ENCODE measurements around the gene CNNM4.

The CNNM4 gene

DNA sequence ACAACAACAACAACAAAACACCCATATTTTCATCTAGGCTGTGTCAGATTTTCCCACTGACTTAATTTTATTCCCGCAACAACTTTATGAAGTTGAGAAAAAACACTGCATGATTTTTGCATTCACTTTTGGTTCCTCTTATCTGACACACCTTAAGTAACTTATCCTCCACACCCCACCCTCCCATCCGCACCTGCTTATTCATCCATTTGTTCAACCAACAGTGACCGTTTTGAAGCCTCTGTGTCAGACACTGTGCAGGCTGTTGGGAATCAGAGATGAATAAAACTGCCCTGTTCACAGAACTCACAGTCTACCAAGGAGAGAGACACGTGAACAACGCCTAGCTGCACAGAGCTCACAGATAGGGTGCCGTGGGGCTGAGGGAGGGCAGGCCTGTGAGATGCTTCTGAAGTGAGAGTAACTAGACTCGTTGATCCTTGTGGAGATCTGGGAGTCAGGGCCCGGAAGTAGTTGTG, 7.4 kb downstream of the CNNM4 start:
- no peak for TF ChIP-seq ZNF274 (IDR thresholded peaks at IDR 0.05; ENCODE audit: low read depth, low read length)
- TF ChIP-seq YY1 (IDR thresholded peaks at IDR 0.05; ENCODE audit: insufficient read depth, insufficient read length), result no peak
- TF ChIP-seq SUZ12 (IDR thresholded peaks at IDR 0.05; ENCODE audit: extremely low read depth, insufficient read depth, insufficient read length), result no peak
- Histone ChIP-seq H3K4me3 (ENCODE audit: insufficient read length, low read depth) (no peak overlapping the region), H3K9ac (ENCODE audit: insufficient read length, low read depth) (no peak overlapping the region), H3K27me3 (ENCODE audit: insufficient read depth, insufficient read length) (no peaks in the 10 kb centered on the region), H3K4me1 (ENCODE audit: insufficient read depth, insufficient read length) (peaks cover 20% of the 10 kb centered on the region), H3K9me3 (ENCODE audit: insufficient read depth, low read length) (no peaks in the 10 kb centered on the region), H3K36me3 (ENCODE audit: insufficient read depth, insufficient read length, low read length) (peaks cover 11% of the 10 kb centered on the region)
- DNase-seq (ENCODE audit: low read depth, low spot score), result no peak

GRCh38 chr2:96769814-96770213, 9.1 kb downstream of the CNNM4 start:
- Histone ChIP-seq H3K27me3 (ENCODE audit: insufficient read depth, insufficient read length) (no peaks in the 10 kb centered on the region), H3K4me1 (ENCODE audit: insufficient read depth, insufficient read length) (peaks cover 17% of the 10 kb centered on the region), H3K4me3 (ENCODE audit: insufficient read length, low read depth) (no peak overlapping the region), H3K36me3 (ENCODE audit: insufficient read depth, insufficient read length, low read length) (peaks cover 11% of the 10 kb centered on the region), H3K9me3 (ENCODE audit: insufficient read depth, low read length) (no peaks in the 10 kb centered on the region), H3K9ac (ENCODE audit: insufficient read length, low read depth) (peak overlapping the region; percentile 33)
- no peak for DNase-seq (ENCODE audit: low read depth, low spot score)
- no peak for TF ChIP-seq SUZ12 (IDR thresholded peaks at IDR 0.05; ENCODE audit: extremely low read depth, insufficient read depth, insufficient read length)
- no peak for TF ChIP-seq YY1 (IDR thresholded peaks at IDR 0.05; ENCODE audit: insufficient read depth, insufficient read length)
- no peak for TF ChIP-seq ZNF274 (IDR thresholded peaks at IDR 0.05; ENCODE audit: low read depth, low read length)

DNA sequence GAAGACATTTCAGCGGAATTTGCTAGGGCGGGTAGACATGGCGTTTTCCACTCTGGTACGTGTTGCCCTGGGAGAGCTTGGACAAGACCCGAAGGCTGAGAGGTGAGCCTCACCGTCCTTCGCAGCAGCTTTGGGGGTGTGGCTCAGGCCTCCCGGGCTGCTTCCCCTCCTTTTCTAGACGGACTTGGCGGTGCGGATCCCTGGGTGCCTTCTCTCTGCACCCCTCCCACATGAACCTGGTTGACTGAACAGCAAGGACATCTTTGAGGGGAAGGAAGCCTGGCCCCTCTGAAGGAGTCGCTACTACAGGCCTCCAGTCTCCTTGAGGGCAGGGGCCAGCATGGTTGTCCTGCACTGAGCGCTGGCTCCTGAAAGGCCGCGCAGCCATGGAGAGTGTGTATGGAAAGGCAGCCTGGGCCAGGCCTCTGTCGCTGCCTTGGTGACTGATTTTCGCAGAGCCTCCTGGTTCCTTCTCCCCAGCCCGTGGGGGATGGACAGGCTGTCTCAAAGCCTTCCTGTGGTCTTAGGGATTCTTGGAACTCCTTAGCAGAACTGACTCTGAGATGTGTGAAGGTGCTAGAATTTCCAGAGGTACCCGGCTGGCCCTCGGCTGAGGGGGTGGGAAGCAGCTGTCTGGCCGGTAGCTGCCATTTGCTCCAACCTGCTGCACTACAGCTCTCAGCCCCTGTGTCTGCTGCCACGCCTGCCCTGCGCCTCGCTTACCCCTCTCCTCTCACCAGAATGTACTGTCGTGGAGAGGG, 9.9 kb downstream of the CNNM4 start:
- H3K9me3 ChIP-seq (ENCODE audit: insufficient read depth, low read length), result no peaks in the 10 kb centered on the region
- no peak overlapping the region for H3K4me3 ChIP-seq (ENCODE audit: insufficient read length, low read depth)
- no peak for TF ChIP-seq YY1 (IDR thresholded peaks at IDR 0.05; ENCODE audit: insufficient read depth, insufficient read length)
- TF ChIP-seq SUZ12 (IDR thresholded peaks at IDR 0.05; ENCODE audit: extremely low read depth, insufficient read depth, insufficient read length), result no peak
- TF ChIP-seq ZNF274 (IDR thresholded peaks at IDR 0.05; ENCODE audit: low read depth, low read length), result no peak
- no peaks in the 10 kb centered on the region for H3K27me3 ChIP-seq (ENCODE audit: insufficient read depth, insufficient read length)
- no peak for DNase-seq (ENCODE audit: low read depth, low spot score)
- peaks cover 11% of the 10 kb centered on the region for H3K36me3 ChIP-seq (ENCODE audit: insufficient read depth, insufficient read length, low read length)
- peaks cover 13% of the 10 kb centered on the region for H3K4me1 ChIP-seq (ENCODE audit: insufficient read depth, insufficient read length)
- H3K9ac ChIP-seq (ENCODE audit: insufficient read length, low read depth), result peak overlapping the region; percentile 46

- no peak for DNase-seq (ENCODE audit: low read depth, low spot score)
- peaks cover 11% of the 10 kb centered on the region for H3K36me3 ChIP-seq (ENCODE audit: insufficient read depth, insufficient read length, low read length)
- no peak overlapping the region for H3K4me3 ChIP-seq (ENCODE audit: insufficient read length, low read depth)
- no peaks in the 10 kb centered on the region for H3K27me3 ChIP-seq (ENCODE audit: insufficient read depth, insufficient read length)
- no peaks in the 10 kb centered on the region for H3K9me3 ChIP-seq (ENCODE audit: insufficient read depth, low read length)
- peak overlapping the region; percentile 43 for H3K9ac ChIP-seq (ENCODE audit: insufficient read length, low read depth)
- peaks cover 13% of the 10 kb centered on the region for H3K4me1 ChIP-seq (ENCODE audit: insufficient read depth, insufficient read length)
- TF ChIP-seq ZNF274 (IDR thresholded peaks at IDR 0.05; ENCODE audit: low read depth, low read length) (no peak), YY1 (IDR thresholded peaks at IDR 0.05; ENCODE audit: insufficient read depth, insufficient read length) (no peak), SUZ12 (IDR thresholded peaks at IDR 0.05; ENCODE audit: extremely low read depth, insufficient read depth, insufficient read length) (no peak)
Measured at GRCh38 chr2:96771796-96772618, 11.3 kb downstream of the CNNM4 start.

DNA sequence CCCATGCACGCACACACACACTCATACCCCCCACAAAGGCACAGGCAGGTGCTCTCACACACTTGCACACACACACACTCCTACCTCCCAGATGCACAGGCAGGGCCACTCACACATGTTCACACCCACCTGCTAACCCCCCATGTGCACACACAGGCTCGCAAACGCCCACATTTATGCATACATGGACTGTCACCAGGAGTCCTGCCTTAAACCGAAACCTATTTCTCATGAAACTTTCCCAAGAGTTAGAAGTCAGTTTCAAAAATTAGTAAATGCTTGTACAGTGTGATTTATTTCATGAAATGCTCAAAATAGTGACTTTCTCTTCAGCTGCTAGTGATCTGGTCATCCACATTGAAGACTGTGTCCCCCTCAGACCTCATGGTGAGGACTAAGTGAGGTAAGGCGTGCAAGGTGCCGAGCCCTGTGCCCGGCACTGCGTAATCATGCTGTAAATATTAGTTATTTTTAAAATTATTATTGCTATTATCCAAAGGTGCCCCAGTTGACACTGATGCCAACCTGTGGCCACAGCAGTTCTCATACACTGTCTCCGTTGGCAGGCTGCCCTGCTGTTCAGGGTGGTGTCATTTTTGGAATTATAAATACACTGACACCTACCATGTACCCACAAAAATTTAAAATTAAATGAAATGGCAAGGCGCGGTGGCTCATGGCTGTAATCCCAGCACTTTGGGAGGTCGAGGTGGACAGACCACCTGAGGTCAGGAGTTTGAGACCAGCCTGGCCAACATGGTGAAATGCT, 12.4 kb downstream of the CNNM4 start:
- Histone ChIP-seq H3K4me1 (ENCODE audit: insufficient read depth, insufficient read length) (peaks cover 13% of the 10 kb centered on the region), H3K27me3 (ENCODE audit: insufficient read depth, insufficient read length) (no peaks in the 10 kb centered on the region), H3K4me3 (ENCODE audit: insufficient read length, low read depth) (no peak overlapping the region), H3K36me3 (ENCODE audit: insufficient read depth, insufficient read length, low read length) (peaks cover 11% of the 10 kb centered on the region), H3K9me3 (ENCODE audit: insufficient read depth, low read length) (no peaks in the 10 kb centered on the region), H3K9ac (ENCODE audit: insufficient read length, low read depth) (no peak overlapping the region)
- no peak for TF ChIP-seq ZNF274 (IDR thresholded peaks at IDR 0.05; ENCODE audit: low read depth, low read length)
- no peak for TF ChIP-seq SUZ12 (IDR thresholded peaks at IDR 0.05; ENCODE audit: extremely low read depth, insufficient read depth, insufficient read length)
- no peak for TF ChIP-seq YY1 (IDR thresholded peaks at IDR 0.05; ENCODE audit: insufficient read depth, insufficient read length)
- no peak for DNase-seq (ENCODE audit: low read depth, low spot score)

GRCh38 chr2:96773922-96774321, 13.2 kb downstream of the CNNM4 start:
- TF ChIP-seq SUZ12 (IDR thresholded peaks at IDR 0.05; ENCODE audit: extremely low read depth, insufficient read depth, insufficient read length) (no peak), YY1 (IDR thresholded peaks at IDR 0.05; ENCODE audit: insufficient read depth, insufficient read length) (no peak), ZNF274 (IDR thresholded peaks at IDR 0.05; ENCODE audit: low read depth, low read length) (no peak)
- no peaks in the 10 kb centered on the region for H3K9me3 ChIP-seq (ENCODE audit: insufficient read depth, low read length)
- no peak overlapping the region for H3K9ac ChIP-seq (ENCODE audit: insufficient read length, low read depth)
- no peak overlapping the region for H3K4me3 ChIP-seq (ENCODE audit: insufficient read length, low read depth)
- peaks cover 11% of the 10 kb centered on the region for H3K4me1 ChIP-seq (ENCODE audit: insufficient read depth, insufficient read length)
- no peaks in the 10 kb centered on the region for H3K27me3 ChIP-seq (ENCODE audit: insufficient read depth, insufficient read length)
- no peak for DNase-seq (ENCODE audit: low read depth, low spot score)
- peaks cover 11% of the 10 kb centered on the region for H3K36me3 ChIP-seq (ENCODE audit: insufficient read depth, insufficient read length, low read length)

All from NT2/D1 (cell line).